Fibroblast of lung (primary cell): ENCODE results near the gene WBP1L. TPM values are rescaled to one million over a fixed set of nuclear protein-coding genes. Genes with fewer than 3 reads are reported as not detected.

Experiments
- DNase-seq, 2 donors: peaks; one replicate each; pipeline versions ENCODE4 v3.0.0 to v3.0.0-alpha.2; 2010; ENCODE audit warnings: low read depth in 2 of 2
- H2AFZ ChIP-seq: 2 replicates; pipeline ENCODE4 v1.5.1; 2012; ENCODE audit warnings: low read length, control low read depth, inconsistent platforms
- H3K27ac ChIP-seq: 2 replicates; pipeline ENCODE4 v1.5.1; 2011; ENCODE audit warnings: low read length, control low read depth; ENCODE audit not compliant: insufficient read depth
- H3K27me3 ChIP-seq: 2 replicates; pipeline ENCODE4 v1.5.1; 2011; ENCODE audit warnings: mild to moderate bottlenecking, low read length; ENCODE audit not compliant: control insufficient read depth, insufficient read depth
- H3K36me3 ChIP-seq: 2 replicates; pipeline ENCODE4 v1.5.1; 2011; ENCODE audit warnings: low read length; ENCODE audit not compliant: control insufficient read depth, insufficient read depth
- H3K4me1 ChIP-seq: 2 replicates; pipeline ENCODE4 v1.5.1; 2011; ENCODE audit warnings: low read length; ENCODE audit not compliant: control insufficient read depth, insufficient read depth; ENCODE audit errors: extremely low read depth
- H3K4me2 ChIP-seq: 2 replicates; pipeline ENCODE4 v1.5.1; 2011; ENCODE audit warnings: low read length, control low read depth; ENCODE audit not compliant: insufficient read depth; ENCODE audit errors: extremely low read depth
- H3K4me3 ChIP-seq, 4 experiments: fragments of 200-600 bp in 1 of 4; sonication (generic) in 1 of 4; replicated peaks in 1 of 4; 2 replicates each; pipeline ENCODE4 v1.5.1; 2011 to 2016; ENCODE audit warnings: low read length in 4 of 4, low read depth in 3 of 4, mild to moderate bottlenecking in 3 of 4, control low read depth in 2 of 4, inconsistent platforms in 1 of 4, mixed read lengths in 1 of 4; ENCODE audit not compliant: insufficient read depth in 1 of 4; ENCODE audit errors: control extremely low read depth in 1 of 4
- H3K79me2 ChIP-seq: 2 replicates; pipeline ENCODE4 v1.5.1; 2012; ENCODE audit warnings: mild to moderate bottlenecking, low read length, inconsistent platforms; ENCODE audit not compliant: control insufficient read depth, insufficient read depth
- H3K9ac ChIP-seq: 2 replicates; pipeline ENCODE4 v1.5.1; 2011; ENCODE audit warnings: mild to moderate bottlenecking, low read length, control low read depth; ENCODE audit not compliant: insufficient read depth
- H3K9me3 ChIP-seq: 2 replicates; pipeline ENCODE4 v1.5.1; 2012; ENCODE audit warnings: low read depth, low read length; ENCODE audit not compliant: control insufficient read depth, insufficient read depth
- H4K20me1 ChIP-seq: 2 replicates; pipeline ENCODE4 v1.5.1; 2011; ENCODE audit warnings: low read length; ENCODE audit not compliant: control insufficient read depth, insufficient read depth; ENCODE audit errors: extremely low read depth
- EZH2 ChIP-seq: IDR thresholded peaks from 2 replicates; pipeline ENCODE4 v1.5.1; 2012; ENCODE audit warnings: low read length, control low read depth, mild to moderate bottlenecking; ENCODE audit errors: missing control alignments
- polyA plus RNA-seq, 2 donors: library from polyadenylated mRNA; depleted of rRNA in 1 of 2; stranded (reverse) in 1 of 2; unstranded in 1 of 2; fragments of >200 nt; gene quantifications; 2 replicates each; pipeline ENCODE4 v1.2.1, GENCODE V29; 2011 to 2012; ENCODE audit warnings: missing spikeins in 1 of 2
- total RNA-seq: library from RNA; depleted of rRNA; stranded (reverse); fragments of >200 nt; gene quantifications from 2 replicates; pipeline ENCODE4 v1.2.1, GENCODE V29; 2014
- TF ChIP-seq, protein P1 (sequence below), 2 donors: IDR thresholded peaks in 1 of 2; conservative IDR thresholded peaks in 1 of 2; 1 replicate in 1 of 2; 2 replicates in 1 of 2; pipeline ENCODE4 v1.5.1; 2011 to 2012; ENCODE audit warnings: low read length in 2 of 2, control low read depth in 1 of 2, inconsistent platforms in 1 of 2, low read depth in 1 of 2, mild to moderate bottlenecking in 1 of 2

WBP1L gene
- total and polyA plus RNA-seq, 2 donors (not counting 1 experiment from before 2014, with no cell fraction given), result 36.8 to 40.0 TPM

DNA sequence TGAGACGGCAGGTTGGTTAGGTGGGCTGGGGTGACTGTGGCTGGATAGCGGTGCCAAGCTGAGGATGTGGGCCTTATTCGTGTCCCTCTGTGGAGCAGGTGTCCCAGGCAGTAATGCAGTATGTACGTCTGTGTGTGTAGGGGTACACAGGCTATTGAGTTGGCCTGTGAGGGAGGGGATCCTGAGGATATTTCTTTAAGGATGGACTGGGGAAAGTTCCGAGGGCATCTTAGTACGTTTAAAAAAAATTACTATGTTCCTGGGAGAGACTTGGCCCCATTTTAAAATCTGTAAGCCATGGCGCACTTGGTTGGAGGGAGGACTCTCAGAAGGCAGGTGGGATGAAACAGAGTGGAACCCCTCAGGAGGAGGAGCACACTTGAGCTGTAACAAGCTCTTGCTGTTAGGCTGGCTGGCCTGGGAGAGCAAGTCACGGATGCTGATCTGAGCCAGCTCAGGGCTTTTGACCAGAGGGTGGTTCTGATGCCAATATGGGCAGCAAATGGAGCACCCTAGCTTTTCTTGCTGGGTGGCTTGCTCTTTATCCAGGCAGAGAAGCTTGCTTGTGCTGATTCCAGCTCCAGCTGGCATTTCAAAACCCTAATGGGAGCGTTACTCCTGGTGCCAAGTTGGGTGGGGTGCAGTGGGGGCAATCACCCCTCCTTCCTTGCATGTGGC is 765 bp downstream of the WBP1L start:
- Histone ChIP-seq H3K9me3 (no peaks in the 10 kb centered on the region), H3K4me1 (no peaks in the 10 kb centered on the region), H3K27me3 (no peaks in the 10 kb centered on the region), H4K20me1 (no peaks in the 10 kb centered on the region), H3K79me2 (peaks cover 37% of the 10 kb centered on the region), H2AFZ (no peak overlapping the region), H3K4me3 (peak overlapping the region; percentile 43 to 97 (median 72)), H3K4me2 (peak overlapping the region; percentile 80), H3K36me3 (no peaks in the 10 kb centered on the region), H3K27ac (peak overlapping the region; percentile 82), H3K9ac (peak overlapping the region; percentile 76)
- no peak for DNase-seq
- no peak for TF ChIP-seq EZH2
- TF ChIP-seq, protein P1, sequence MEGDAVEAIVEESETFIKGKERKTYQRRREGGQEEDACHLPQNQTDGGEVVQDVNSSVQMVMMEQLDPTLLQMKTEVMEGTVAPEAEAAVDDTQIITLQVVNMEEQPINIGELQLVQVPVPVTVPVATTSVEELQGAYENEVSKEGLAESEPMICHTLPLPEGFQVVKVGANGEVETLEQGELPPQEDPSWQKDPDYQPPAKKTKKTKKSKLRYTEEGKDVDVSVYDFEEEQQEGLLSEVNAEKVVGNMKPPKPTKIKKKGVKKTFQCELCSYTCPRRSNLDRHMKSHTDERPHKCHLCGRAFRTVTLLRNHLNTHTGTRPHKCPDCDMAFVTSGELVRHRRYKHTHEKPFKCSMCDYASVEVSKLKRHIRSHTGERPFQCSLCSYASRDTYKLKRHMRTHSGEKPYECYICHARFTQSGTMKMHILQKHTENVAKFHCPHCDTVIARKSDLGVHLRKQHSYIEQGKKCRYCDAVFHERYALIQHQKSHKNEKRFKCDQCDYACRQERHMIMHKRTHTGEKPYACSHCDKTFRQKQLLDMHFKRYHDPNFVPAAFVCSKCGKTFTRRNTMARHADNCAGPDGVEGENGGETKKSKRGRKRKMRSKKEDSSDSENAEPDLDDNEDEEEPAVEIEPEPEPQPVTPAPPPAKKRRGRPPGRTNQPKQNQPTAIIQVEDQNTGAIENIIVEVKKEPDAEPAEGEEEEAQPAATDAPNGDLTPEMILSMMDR (conservative IDR thresholded peaks at IDR 0.05 in 1 of 2, IDR thresholded peaks at IDR 0.05 in 1 of 2; ENCODE audit: low read depth in 1 of 2, low read length in 2 of 2), result no peak

DNA sequence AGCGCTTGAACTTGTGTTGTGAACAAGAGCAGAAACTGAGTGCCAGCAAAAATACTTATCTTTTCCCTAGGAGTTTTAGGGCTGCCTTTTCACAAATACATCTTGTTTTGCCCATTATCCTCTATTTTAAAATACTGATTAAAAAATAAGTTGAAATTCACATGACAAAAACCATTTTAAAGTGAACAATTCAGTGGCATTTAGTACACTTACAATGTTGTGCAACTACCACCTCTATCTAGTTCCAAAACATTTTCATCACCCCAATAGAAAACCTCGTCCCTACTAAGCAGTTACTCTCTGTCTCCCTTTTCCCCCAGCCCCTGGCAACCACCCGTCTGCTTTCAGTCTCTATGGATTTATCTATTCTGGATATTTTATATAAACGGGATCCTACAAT is 1.4 kb downstream of the WBP1L start:
- Histone ChIP-seq H3K36me3 (no peaks in the 10 kb centered on the region), H3K9me3 (no peaks in the 10 kb centered on the region), H4K20me1 (no peaks in the 10 kb centered on the region), H3K4me3 (peak overlapping the region; percentile 43 to 97 (median 72)), H3K79me2 (peaks cover 37% of the 10 kb centered on the region), H3K9ac (no peak overlapping the region), H2AFZ (no peak overlapping the region), H3K4me2 (peak overlapping the region; percentile 80), H3K27me3 (no peaks in the 10 kb centered on the region), H3K27ac (peak overlapping the region; percentile 82), H3K4me1 (no peaks in the 10 kb centered on the region)
- TF ChIP-seq, protein P1 (conservative IDR thresholded peaks at IDR 0.05 in 1 of 2, IDR thresholded peaks at IDR 0.05 in 1 of 2; ENCODE audit: low read depth in 1 of 2, low read length in 2 of 2), result no peak
- no peak for TF ChIP-seq EZH2
- no peak for DNase-seq

DNA sequence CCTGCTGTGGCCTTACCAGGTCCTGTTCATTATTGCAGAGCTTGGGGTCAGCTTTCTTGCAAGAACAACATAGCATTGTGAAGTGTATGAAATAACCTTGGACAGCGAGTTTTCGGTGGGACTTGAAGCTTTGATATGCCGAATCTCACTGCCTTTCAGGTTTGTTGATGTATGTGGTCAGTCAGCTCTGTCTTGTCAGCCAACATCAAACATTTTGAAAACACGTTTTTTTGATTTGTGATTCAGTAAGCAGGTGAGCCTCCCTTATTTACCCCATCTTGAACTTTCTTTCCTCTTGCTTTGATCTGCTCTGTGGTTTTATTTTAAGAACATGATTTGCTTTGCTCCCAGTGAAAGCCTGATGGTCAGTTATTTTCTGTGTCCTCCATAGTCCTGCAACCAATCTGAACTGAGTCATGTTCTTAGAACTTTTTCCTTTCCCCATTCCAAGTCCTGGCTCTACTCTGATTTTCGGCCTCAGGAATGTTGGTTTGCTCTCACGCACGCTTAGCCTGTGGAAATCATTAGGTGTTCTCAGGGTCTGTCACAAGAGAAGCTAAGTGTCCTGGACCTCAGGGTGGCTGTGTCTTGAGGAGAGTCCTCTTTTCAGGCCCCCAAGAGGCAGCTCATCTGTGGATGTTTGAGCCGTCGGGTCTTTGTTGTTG is 8.7 kb downstream of the WBP1L start:
- Histone ChIP-seq H3K36me3 (no peaks in the 10 kb centered on the region), H3K4me2 (peak overlapping the region; percentile 85), H3K27ac (peak overlapping the region; percentile 88), H3K4me3 (peak overlapping the region in 1 of 4 experiments; percentile 11), H2AFZ (no peak overlapping the region), H3K4me1 (peaks cover 16% of the 10 kb centered on the region), H3K9ac (no peak overlapping the region), H3K9me3 (no peaks in the 10 kb centered on the region), H4K20me1 (no peaks in the 10 kb centered on the region), H3K79me2 (peaks cover 34% of the 10 kb centered on the region), H3K27me3 (no peaks in the 10 kb centered on the region)
- peak in 1 of 2 donors; percentile 96 for DNase-seq
- TF ChIP-seq EZH2, result no peak
- TF ChIP-seq, protein P1 (conservative IDR thresholded peaks at IDR 0.05 in 1 of 2, IDR thresholded peaks at IDR 0.05 in 1 of 2; ENCODE audit: low read depth in 1 of 2, low read length in 2 of 2), result no peak
